Measurements from ENCODE around the gene NOP56.

The NOP56 gene

GRCh38 chr20:2696646-2697045 lies 44.2 kb downstream of the NOP56 start:
- Histone ChIP-seq H3K4me3 (replicated peaks; ENCODE audit: insufficient read depth, low read length) (no peak overlapping the region), H3K27ac (replicated peaks) (no peak overlapping the region), H3K27me3 (ENCODE audit: insufficient read depth, poor library complexity, severe bottlenecking) (peaks cover 62% of the 10 kb centered on the region)
- no peak for DNase-seq (ENCODE audit: low read depth in 1 of 2, low spot score in 1 of 2)
- TF ChIP-seq GABPA (IDR thresholded peaks at IDR 0.05; ENCODE audit: low read depth), result no peak

GRCh38 chr20:2697768-2698167 lies 45.3 kb downstream of the NOP56 start:
- peaks cover 57% of the 10 kb centered on the region for H3K27me3 ChIP-seq (ENCODE audit: insufficient read depth, poor library complexity, severe bottlenecking)
- no peak overlapping the region for H3K4me3 ChIP-seq (replicated peaks; ENCODE audit: insufficient read depth, low read length)
- DNase-seq (ENCODE audit: low read depth in 1 of 2, low spot score in 1 of 2), result no peak
- H3K27ac ChIP-seq (replicated peaks), result no peak overlapping the region
- TF ChIP-seq GABPA (IDR thresholded peaks at IDR 0.05; ENCODE audit: low read depth) (no peak), CTCF (IDR thresholded peaks at IDR 0.05; ENCODE audit: insufficient read depth, low read length) (no peak), REST (IDR thresholded peaks at IDR 0.05; ENCODE audit: insufficient replicate concordance, low read depth) (no peak), SPI1 (IDR thresholded peaks at IDR 0.05; ENCODE audit: borderline replicate concordance, low read depth) (no peak), POLR2AphosphoS5 (IDR thresholded peaks at IDR 0.05; ENCODE audit: low read depth) (no peak)

- Histone ChIP-seq H3K27me3 (ENCODE audit: insufficient read depth, poor library complexity, severe bottlenecking) (peaks cover 57% of the 10 kb centered on the region), H3K27ac (replicated peaks) (no peak overlapping the region), H3K4me3 (replicated peaks; ENCODE audit: insufficient read depth, low read length) (no peak overlapping the region)
- TF ChIP-seq POLR2AphosphoS5 (IDR thresholded peaks at IDR 0.05; ENCODE audit: low read depth) (no peak), REST (IDR thresholded peaks at IDR 0.05; ENCODE audit: insufficient replicate concordance, low read depth) (no peak), GABPA (IDR thresholded peaks at IDR 0.05; ENCODE audit: low read depth) (no peak), SPI1 (IDR thresholded peaks at IDR 0.05; ENCODE audit: borderline replicate concordance, low read depth) (no peak)
- DNase-seq (ENCODE audit: low read depth in 1 of 2, low spot score in 1 of 2), result no peak
Observed at GRCh38 chr20:2698186-2698817, 45.9 kb downstream of the NOP56 start.

- Histone ChIP-seq H3K4me3 (replicated peaks; ENCODE audit: insufficient read depth, low read length) (no peak overlapping the region), H3K27me3 (ENCODE audit: insufficient read depth, poor library complexity, severe bottlenecking) (peaks cover 51% of the 10 kb centered on the region), H3K27ac (replicated peaks) (no peak overlapping the region)
- DNase-seq (ENCODE audit: low read depth in 1 of 2, low spot score in 1 of 2), result no peak
- TF ChIP-seq GABPA (IDR thresholded peaks at IDR 0.05; ENCODE audit: low read depth), result no peak
- no peak for TF ChIP-seq CTCF (IDR thresholded peaks at IDR 0.05; ENCODE audit: insufficient read depth, low read length)
- TF ChIP-seq POLR2AphosphoS5 (IDR thresholded peaks at IDR 0.05; ENCODE audit: low read depth), result no peak
- no peak for TF ChIP-seq REST (IDR thresholded peaks at IDR 0.05; ENCODE audit: insufficient replicate concordance, low read depth)
- TF ChIP-seq SPI1 (IDR thresholded peaks at IDR 0.05; ENCODE audit: borderline replicate concordance, low read depth), result no peak
Observed at GRCh38 chr20:2698912-2699311, 46.5 kb downstream of the NOP56 start.
